ENCODE results near the gene JPT1.

JPT1 gene

DNA sequence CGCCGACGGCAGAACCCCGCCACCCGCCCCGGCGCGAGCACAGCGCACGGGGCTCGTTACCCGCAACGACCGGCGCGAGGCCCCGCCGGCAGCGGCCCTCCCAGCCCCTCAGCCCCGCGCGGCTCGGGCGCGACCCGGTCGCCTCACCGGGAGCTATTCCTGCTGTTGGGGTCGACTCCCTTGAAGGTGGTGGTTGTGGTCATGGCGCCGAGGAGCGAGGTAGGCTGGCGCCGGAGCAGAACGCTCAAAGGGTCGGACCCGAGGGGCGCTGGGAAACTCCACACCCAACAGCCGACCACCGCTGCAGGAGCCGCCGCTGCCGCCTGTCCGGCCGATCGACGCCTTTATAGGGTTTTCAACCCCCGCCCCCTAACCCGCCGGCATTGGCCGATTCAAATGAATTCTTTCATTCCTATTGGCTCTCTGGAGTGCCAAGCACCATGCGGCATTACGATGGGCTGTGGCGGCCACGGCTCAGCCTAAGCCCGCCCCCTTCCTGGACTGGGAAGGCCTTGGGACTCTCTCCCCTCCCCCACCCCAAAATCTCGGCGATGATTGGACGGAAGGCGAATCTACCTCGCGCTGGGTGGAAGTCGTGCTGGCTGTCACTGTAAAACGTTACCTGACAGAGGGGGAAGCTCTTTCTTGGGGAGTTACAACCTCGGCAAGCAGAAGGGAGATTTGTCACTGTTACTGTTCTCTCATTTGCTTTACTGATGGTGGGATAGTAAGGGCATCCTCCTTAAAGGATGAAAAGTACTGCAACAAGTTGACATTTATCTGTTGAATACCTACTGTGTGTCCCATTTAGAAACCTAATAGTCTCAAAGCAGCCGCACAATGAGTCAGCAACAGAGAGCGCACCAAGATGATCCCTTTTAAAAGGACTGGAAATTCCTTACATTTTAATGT, at the start of gene JPT1 (continued):
- TF ChIP-seq ZNF596 (tag by site-specific recombination; IDR thresholded peaks at IDR 0.05) (0 out of 2 replicates have a peak, but pooled peaks have one; percentile 8), ZNF530 (tag by site-specific recombination; IDR thresholded peaks at IDR 0.05; ENCODE audit: low read depth) (no peak), ZNF76 (tag by site-specific recombination; IDR thresholded peaks at IDR 0.05; ENCODE audit: borderline replicate concordance, low read depth) (peak; percentile 55; the same call in 1 of the 2 replicates), ZFP41 (tag by site-specific recombination; IDR thresholded peaks at IDR 0.05; ENCODE audit: borderline replicate concordance) (no peak), ZXDB (tag by site-specific recombination; IDR thresholded peaks at IDR 0.05) (no peak), YY1 (tag by site-specific recombination; IDR thresholded peaks at IDR 0.05) (peak; percentile 70), ZNF777 (tag by site-specific recombination; IDR thresholded peaks at IDR 0.05; ENCODE audit: borderline replicate concordance) (no peak), ZBTB8A (tag by site-specific recombination; IDR thresholded peaks at IDR 0.05) (peak; percentile 66), ZBTB1 (tag by site-specific recombination; IDR thresholded peaks at IDR 0.05) (no peak), ZNF561 (tag by site-specific recombination; IDR thresholded peaks at IDR 0.05; ENCODE audit: borderline replicate concordance) (no peak), SP2 (tag by site-specific recombination; IDR thresholded peaks at IDR 0.05) (peak; percentile 99), ZNF501 (tag by site-specific recombination; IDR thresholded peaks at IDR 0.05) (peak; percentile 25; the same call in 1 of the 2 replicates), ZNF140 (tag by site-specific recombination; IDR thresholded peaks at IDR 0.05) (no peak), ZNF16 (tag by site-specific recombination; IDR thresholded peaks at IDR 0.05; ENCODE audit: low read depth) (no peak), ZNF654 (tag by site-specific recombination; IDR thresholded peaks at IDR 0.05; ENCODE audit: low read depth) (no peak), ZNF391 (tag by site-specific recombination; IDR thresholded peaks at IDR 0.05; ENCODE audit: borderline replicate concordance, low read depth) (peak; percentile 52; the same call in 1 of the 2 replicates), SP3 (tag by site-specific recombination; IDR thresholded peaks at IDR 0.05) (peak; percentile 94), ZNF132 (tag by site-specific recombination; IDR thresholded peaks at IDR 0.05; ENCODE audit: borderline replicate concordance) (no peak), ZNF175 (tag by site-specific recombination; IDR thresholded peaks at IDR 0.05) (no peak), KLF8 (tag by site-specific recombination; IDR thresholded peaks at IDR 0.05) (0 out of 2 replicates have a peak, but pooled peaks have one; percentile 50), ZSCAN23 (tag by site-specific recombination; IDR thresholded peaks at IDR 0.05) (no peak), SP7 (tag by site-specific recombination; IDR thresholded peaks at IDR 0.05) (peak; percentile 55), ZNF610 (tag by site-specific recombination; IDR thresholded peaks at IDR 0.05; ENCODE audit: borderline replicate concordance) (no peak)
- TF ChIP-seq, protein P1, sequence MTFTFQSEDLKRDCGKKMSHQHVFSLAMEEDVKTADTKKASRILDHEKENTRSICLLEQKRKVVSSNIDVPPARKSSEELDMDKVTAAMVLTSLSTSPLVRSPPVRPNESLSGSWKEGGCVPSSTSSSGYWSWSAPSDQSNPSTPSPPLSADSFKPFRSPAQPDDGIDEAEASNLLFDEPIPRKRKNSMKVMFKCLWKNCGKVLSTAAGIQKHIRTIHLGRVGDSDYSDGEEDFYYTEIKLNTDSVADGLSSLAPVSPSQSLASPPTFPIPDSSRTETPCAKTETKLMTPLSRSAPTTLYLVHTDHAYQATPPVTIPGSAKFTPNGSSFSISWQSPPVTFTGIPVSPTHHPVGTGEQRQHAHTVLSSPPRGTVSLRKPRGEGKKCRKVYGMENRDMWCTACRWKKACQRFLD (tag by site-specific recombination; IDR thresholded peaks at IDR 0.05) = no peak
- TF ChIP-seq, protein P2, sequence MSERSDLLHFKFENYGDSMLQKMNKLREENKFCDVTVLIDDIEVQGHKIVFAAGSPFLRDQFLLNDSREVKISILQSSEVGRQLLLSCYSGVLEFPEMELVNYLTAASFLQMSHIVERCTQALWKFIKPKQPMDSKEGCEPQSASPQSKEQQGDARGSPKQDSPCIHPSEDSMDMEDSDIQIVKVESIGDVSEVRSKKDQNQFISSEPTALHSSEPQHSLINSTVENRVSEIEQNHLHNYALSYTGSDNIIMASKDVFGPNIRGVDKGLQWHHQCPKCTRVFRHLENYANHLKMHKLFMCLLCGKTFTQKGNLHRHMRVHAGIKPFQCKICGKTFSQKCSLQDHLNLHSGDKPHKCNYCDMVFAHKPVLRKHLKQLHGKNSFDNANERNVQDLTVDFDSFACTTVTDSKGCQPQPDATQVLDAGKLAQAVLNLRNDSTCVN (tag by site-specific recombination; optimal IDR thresholded peaks at IDR 0.05) = peak; percentile 71
- TF ChIP-seq, protein P3, sequence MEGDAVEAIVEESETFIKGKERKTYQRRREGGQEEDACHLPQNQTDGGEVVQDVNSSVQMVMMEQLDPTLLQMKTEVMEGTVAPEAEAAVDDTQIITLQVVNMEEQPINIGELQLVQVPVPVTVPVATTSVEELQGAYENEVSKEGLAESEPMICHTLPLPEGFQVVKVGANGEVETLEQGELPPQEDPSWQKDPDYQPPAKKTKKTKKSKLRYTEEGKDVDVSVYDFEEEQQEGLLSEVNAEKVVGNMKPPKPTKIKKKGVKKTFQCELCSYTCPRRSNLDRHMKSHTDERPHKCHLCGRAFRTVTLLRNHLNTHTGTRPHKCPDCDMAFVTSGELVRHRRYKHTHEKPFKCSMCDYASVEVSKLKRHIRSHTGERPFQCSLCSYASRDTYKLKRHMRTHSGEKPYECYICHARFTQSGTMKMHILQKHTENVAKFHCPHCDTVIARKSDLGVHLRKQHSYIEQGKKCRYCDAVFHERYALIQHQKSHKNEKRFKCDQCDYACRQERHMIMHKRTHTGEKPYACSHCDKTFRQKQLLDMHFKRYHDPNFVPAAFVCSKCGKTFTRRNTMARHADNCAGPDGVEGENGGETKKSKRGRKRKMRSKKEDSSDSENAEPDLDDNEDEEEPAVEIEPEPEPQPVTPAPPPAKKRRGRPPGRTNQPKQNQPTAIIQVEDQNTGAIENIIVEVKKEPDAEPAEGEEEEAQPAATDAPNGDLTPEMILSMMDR (tag by site-specific recombination; IDR thresholded peaks at IDR 0.05) = peak; percentile 11; the same call in 1 of the 2 replicates
- TF ChIP-seq, protein P4, sequence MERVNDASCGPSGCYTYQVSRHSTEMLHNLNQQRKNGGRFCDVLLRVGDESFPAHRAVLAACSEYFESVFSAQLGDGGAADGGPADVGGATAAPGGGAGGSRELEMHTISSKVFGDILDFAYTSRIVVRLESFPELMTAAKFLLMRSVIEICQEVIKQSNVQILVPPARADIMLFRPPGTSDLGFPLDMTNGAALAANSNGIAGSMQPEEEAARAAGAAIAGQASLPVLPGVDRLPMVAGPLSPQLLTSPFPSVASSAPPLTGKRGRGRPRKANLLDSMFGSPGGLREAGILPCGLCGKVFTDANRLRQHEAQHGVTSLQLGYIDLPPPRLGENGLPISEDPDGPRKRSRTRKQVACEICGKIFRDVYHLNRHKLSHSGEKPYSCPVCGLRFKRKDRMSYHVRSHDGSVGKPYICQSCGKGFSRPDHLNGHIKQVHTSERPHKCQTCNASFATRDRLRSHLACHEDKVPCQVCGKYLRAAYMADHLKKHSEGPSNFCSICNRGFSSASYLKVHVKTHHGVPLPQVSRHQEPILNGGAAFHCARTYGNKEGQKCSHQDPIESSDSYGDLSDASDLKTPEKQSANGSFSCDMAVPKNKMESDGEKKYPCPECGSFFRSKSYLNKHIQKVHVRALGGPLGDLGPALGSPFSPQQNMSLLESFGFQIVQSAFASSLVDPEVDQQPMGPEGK (tag by site-specific recombination; IDR thresholded peaks at IDR 0.05) = peak; percentile 74
- TF ChIP-seq, protein P5, sequence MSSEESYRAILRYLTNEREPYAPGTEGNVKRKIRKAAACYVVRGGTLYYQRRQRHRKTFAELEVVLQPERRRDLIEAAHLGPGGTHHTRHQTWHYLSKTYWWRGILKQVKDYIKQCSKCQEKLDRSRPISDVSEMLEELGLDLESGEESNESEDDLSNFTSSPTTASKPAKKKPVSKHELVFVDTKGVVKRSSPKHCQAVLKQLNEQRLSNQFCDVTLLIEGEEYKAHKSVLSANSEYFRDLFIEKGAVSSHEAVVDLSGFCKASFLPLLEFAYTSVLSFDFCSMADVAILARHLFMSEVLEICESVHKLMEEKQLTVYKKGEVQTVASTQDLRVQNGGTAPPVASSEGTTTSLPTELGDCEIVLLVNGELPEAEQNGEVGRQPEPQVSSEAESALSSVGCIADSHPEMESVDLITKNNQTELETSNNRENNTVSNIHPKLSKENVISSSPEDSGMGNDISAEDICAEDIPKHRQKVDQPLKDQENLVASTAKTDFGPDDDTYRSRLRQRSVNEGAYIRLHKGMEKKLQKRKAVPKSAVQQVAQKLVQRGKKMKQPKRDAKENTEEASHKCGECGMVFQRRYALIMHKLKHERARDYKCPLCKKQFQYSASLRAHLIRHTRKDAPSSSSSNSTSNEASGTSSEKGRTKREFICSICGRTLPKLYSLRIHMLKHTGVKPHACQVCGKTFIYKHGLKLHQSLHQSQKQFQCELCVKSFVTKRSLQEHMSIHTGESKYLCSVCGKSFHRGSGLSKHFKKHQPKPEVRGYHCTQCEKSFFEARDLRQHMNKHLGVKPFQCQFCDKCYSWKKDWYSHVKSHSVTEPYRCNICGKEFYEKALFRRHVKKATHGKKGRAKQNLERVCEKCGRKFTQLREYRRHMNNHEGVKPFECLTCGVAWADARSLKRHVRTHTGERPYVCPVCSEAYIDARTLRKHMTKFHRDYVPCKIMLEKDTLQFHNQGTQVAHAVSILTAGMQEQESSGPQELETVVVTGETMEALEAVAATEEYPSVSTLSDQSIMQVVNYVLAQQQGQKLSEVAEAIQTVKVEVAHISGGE (tag by site-specific recombination; conservative IDR thresholded peaks at IDR 0.05; ENCODE audit: low read depth) = peak; percentile 73
- TF ChIP-seq, protein P6, sequence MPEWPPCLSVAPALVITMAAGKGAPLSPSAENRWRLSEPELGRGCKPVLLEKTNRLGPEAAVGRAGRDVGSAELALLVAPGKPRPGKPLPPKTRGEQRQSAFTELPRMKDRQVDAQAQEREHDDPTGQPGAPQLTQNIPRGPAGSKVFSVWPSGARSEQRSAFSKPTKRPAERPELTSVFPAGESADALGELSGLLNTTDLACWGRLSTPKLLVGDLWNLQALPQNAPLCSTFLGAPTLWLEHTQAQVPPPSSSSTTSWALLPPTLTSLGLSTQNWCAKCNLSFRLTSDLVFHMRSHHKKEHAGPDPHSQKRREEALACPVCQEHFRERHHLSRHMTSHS (tag by site-specific recombination; IDR thresholded peaks at IDR 0.05) = no peak

Measured in HEK293 (cell line).